ENCODE results near the gene MMP14.
"Not testable (repeated sequence)": the region's sequence is repeated elsewhere in the genome, so short reads cannot be mapped to it uniquely, and the experiment has no call there.

MMP14 gene

GRCh38 chr14:22841311-22841710 is 4.9 kb downstream of the MMP14 start:
- DNase-seq (ENCODE audit: extremely low read depth in 1 of 2, low read depth in 1 of 2): no peak

- no peak for DNase-seq (ENCODE audit: extremely low read depth in 1 of 2, low read depth in 1 of 2)
Measured at GRCh38 chr14:22841769-22842168, 5.4 kb downstream of the MMP14 start.

- DNase-seq (ENCODE audit: extremely low read depth in 1 of 2, low read depth in 1 of 2): no peak
Measured at GRCh38 chr14:22842211-22843122, 6.1 kb downstream of the MMP14 start.

GRCh38 chr14:22843123-22843925 is 6.9 kb downstream of the MMP14 start:
- no peak for DNase-seq (ENCODE audit: extremely low read depth in 1 of 2, low read depth in 1 of 2)

- no peak for DNase-seq (ENCODE audit: extremely low read depth in 1 of 2, low read depth in 1 of 2)
Measured at GRCh38 chr14:22844221-22845102, 8.1 kb downstream of the MMP14 start.

- no peak for DNase-seq (ENCODE audit: extremely low read depth in 1 of 2, low read depth in 1 of 2)
Measured at GRCh38 chr14:22845103-22845394, 8.7 kb downstream of the MMP14 start.

- DNase-seq (ENCODE audit: extremely low read depth in 1 of 2, low read depth in 1 of 2): no peak
Measured at GRCh38 chr14:22845821-22846625, 9.6 kb downstream of the MMP14 start.

- DNase-seq (ENCODE audit: extremely low read depth in 1 of 2, low read depth in 1 of 2): no peak
Measured at GRCh38 chr14:22846811-22847307, 10.5 kb downstream of the MMP14 start.

- DNase-seq (ENCODE audit: extremely low read depth in 1 of 2, low read depth in 1 of 2): no peak
Measured at GRCh38 chr14:22847661-22848341, 11.4 kb downstream of the MMP14 start.

GRCh38 chr14:22848351-22849164 is 12.2 kb downstream of the MMP14 start:
- DNase-seq (ENCODE audit: extremely low read depth in 1 of 2, low read depth in 1 of 2): no peak

GRCh38 chr14:22849212-22849819 is 12.9 kb downstream of the MMP14 start:
- DNase-seq (ENCODE audit: extremely low read depth in 1 of 2, low read depth in 1 of 2): no peak

GRCh38 chr14:22850944-22851764 is 14.8 kb downstream of the MMP14 start:
- DNase-seq (ENCODE audit: extremely low read depth in 1 of 2, low read depth in 1 of 2): peak in 1 of 2 donors; percentile 56

GRCh38 chr14:22852178-22852577 is 15.8 kb downstream of the MMP14 start:
- DNase-seq (ENCODE audit: extremely low read depth in 1 of 2, low read depth in 1 of 2): not testable (repeated sequence)

GRCh38 chr14:22852599-22852939 is 16.2 kb downstream of the MMP14 start:
- no peak for DNase-seq (ENCODE audit: extremely low read depth in 1 of 2, low read depth in 1 of 2)

GRCh38 chr14:22852940-22853767 is 16.8 kb downstream of the MMP14 start:
- peak; percentile 75 to 79 for DNase-seq (ENCODE audit: extremely low read depth in 1 of 2, low read depth in 1 of 2)

- not testable (repeated sequence) for DNase-seq (ENCODE audit: extremely low read depth in 1 of 2, low read depth in 1 of 2)
Measured at GRCh38 chr14:22854296-22854695, 17.9 kb downstream of the MMP14 start.

All from stimulated activated CD8-positive, alpha-beta memory T cell treated with anti-CD3 and anti-CD28 coated beads, Interleukin-7, amount 100 ng/mL, for 48 hours (primary cell).